ENCODE data around the gene PGM1. TPM values are rescaled to one million over a fixed set of nuclear protein-coding genes. Genes with fewer than 3 reads are reported as not detected.

PGM1 gene
- total RNA-seq, 1 donor from 2014 or later = 36.9 TPM

GRCh38 chr1:63547621-63548294 is 45.5 kb upstream of the PGM1 start:
- H3K4me1 Mint-ChIP-seq (ENCODE audit: low read depth, unreplicated experiment) = peaks cover 1% of the 10 kb centered on the region
- no peak for TF ChIP-seq CTCF (IDR thresholded peaks at IDR 0.05; ENCODE audit: insufficient read depth, low read depth, low read length)
- TF ChIP-seq EZH2 (IDR thresholded peaks at IDR 0.05; ENCODE audit: insufficient read depth, low read length) = no peak
- Histone ChIP-seq H3K4me1 (ENCODE audit: insufficient read depth, low read length) (no peaks in the 10 kb centered on the region), H3K27me3 (ENCODE audit: insufficient read depth, low read length) (no peaks in the 10 kb centered on the region), H3K9ac (ENCODE audit: low read length) (no peak overlapping the region), H3K4me3 (ENCODE audit: insufficient read depth, low read depth, low read length) (no peak overlapping the region), H3K9me3 (ENCODE audit: insufficient read depth, low read depth, low read length) (no peaks in the 10 kb centered on the region), H3K27ac (ENCODE audit: low read depth, low read length) (no peak overlapping the region), H2AFZ (ENCODE audit: low read depth, low read length) (no peak overlapping the region), H3K4me2 (ENCODE audit: low read length) (no peak overlapping the region), H4K20me1 (ENCODE audit: insufficient read depth, low read length) (no peaks in the 10 kb centered on the region), H3K79me2 (ENCODE audit: insufficient read depth, low read length) (no peaks in the 10 kb centered on the region), H3K36me3 (ENCODE audit: insufficient read depth, low read length) (no peaks in the 10 kb centered on the region)
- H3K4me3 Mint-ChIP-seq (ENCODE audit: unreplicated experiment) = no peak overlapping the region
- DNase-seq (ENCODE audit: low read depth) (peak; percentile 44), FAIRE-seq (no peak)
- no peaks in the 10 kb centered on the region for H3K27me3 Mint-ChIP-seq (ENCODE audit: low read depth, unreplicated experiment)
- H3K9me3 Mint-ChIP-seq (ENCODE audit: unreplicated experiment) = no peaks in the 10 kb centered on the region
- H3K36me3 Mint-ChIP-seq (ENCODE audit: low read depth, unreplicated experiment) = no peaks in the 10 kb centered on the region
- H3K27ac Mint-ChIP-seq (ENCODE audit: unreplicated experiment) = no peak overlapping the region

DNA sequence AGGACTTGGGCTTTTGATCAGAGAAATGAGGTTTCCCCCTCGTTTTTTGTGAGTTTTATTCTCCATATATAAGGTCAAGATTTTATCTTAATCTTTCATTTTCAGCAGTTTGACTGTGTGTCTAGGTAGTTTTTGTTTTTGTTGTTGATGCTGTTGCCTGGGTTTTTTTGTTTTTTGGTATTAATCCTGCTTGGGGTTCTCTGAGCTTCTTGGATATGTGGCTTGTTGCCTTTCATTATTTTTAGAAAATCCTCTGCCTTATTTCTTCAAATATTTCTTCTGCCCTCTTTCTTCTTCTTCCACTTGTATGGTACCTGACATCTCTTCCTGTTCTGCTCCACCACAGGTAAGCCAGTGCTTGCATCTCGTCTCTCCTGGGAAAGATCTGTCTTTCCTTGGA is 44.9 kb upstream of the PGM1 start:
- H3K4me3 Mint-ChIP-seq (ENCODE audit: unreplicated experiment) = no peak overlapping the region
- Histone ChIP-seq H3K27me3 (ENCODE audit: insufficient read depth, low read length) (no peaks in the 10 kb centered on the region), H2AFZ (ENCODE audit: low read depth, low read length) (no peak overlapping the region), H3K27ac (ENCODE audit: low read depth, low read length) (no peak overlapping the region), H3K79me2 (ENCODE audit: insufficient read depth, low read length) (no peaks in the 10 kb centered on the region), H3K9ac (ENCODE audit: low read length) (no peak overlapping the region), H3K4me2 (ENCODE audit: low read length) (no peak overlapping the region), H3K36me3 (ENCODE audit: insufficient read depth, low read length) (no peaks in the 10 kb centered on the region), H3K9me3 (ENCODE audit: insufficient read depth, low read depth, low read length) (no peaks in the 10 kb centered on the region), H4K20me1 (ENCODE audit: insufficient read depth, low read length) (no peaks in the 10 kb centered on the region), H3K4me3 (ENCODE audit: insufficient read depth, low read depth, low read length) (no peak overlapping the region), H3K4me1 (ENCODE audit: insufficient read depth, low read length) (no peaks in the 10 kb centered on the region)
- TF ChIP-seq CTCF (IDR thresholded peaks at IDR 0.05; ENCODE audit: insufficient read depth, low read depth, low read length) = no peak
- no peak for TF ChIP-seq EZH2 (IDR thresholded peaks at IDR 0.05; ENCODE audit: insufficient read depth, low read length)
- DNase-seq (ENCODE audit: low read depth) (no peak), FAIRE-seq (no peak)
- H3K9me3 Mint-ChIP-seq (ENCODE audit: unreplicated experiment) = no peaks in the 10 kb centered on the region
- no peaks in the 10 kb centered on the region for H3K27me3 Mint-ChIP-seq (ENCODE audit: low read depth, unreplicated experiment)
- H3K36me3 Mint-ChIP-seq (ENCODE audit: low read depth, unreplicated experiment) = no peaks in the 10 kb centered on the region
- peaks cover 1% of the 10 kb centered on the region for H3K4me1 Mint-ChIP-seq (ENCODE audit: low read depth, unreplicated experiment)
- no peak overlapping the region for H3K27ac Mint-ChIP-seq (ENCODE audit: unreplicated experiment)

- H3K36me3 Mint-ChIP-seq (ENCODE audit: low read depth, unreplicated experiment) = no peaks in the 10 kb centered on the region
- Histone ChIP-seq H3K9ac (ENCODE audit: low read length) (no peak overlapping the region), H3K4me2 (ENCODE audit: low read length) (no peak overlapping the region), H3K79me2 (ENCODE audit: insufficient read depth, low read length) (no peaks in the 10 kb centered on the region), H4K20me1 (ENCODE audit: insufficient read depth, low read length) (no peaks in the 10 kb centered on the region), H3K9me3 (ENCODE audit: insufficient read depth, low read depth, low read length) (no peaks in the 10 kb centered on the region), H3K36me3 (ENCODE audit: insufficient read depth, low read length) (no peaks in the 10 kb centered on the region), H3K27ac (ENCODE audit: low read depth, low read length) (no peak overlapping the region), H2AFZ (ENCODE audit: low read depth, low read length) (no peak overlapping the region), H3K4me1 (ENCODE audit: insufficient read depth, low read length) (no peaks in the 10 kb centered on the region), H3K27me3 (ENCODE audit: insufficient read depth, low read length) (no peaks in the 10 kb centered on the region), H3K4me3 (ENCODE audit: insufficient read depth, low read depth, low read length) (no peak overlapping the region)
- no peak for DNase-seq (ENCODE audit: low read depth)
- no peak for FAIRE-seq
- no peak overlapping the region for H3K4me3 Mint-ChIP-seq (ENCODE audit: unreplicated experiment)
- no peaks in the 10 kb centered on the region for H3K27me3 Mint-ChIP-seq (ENCODE audit: low read depth, unreplicated experiment)
- no peak overlapping the region for H3K27ac Mint-ChIP-seq (ENCODE audit: unreplicated experiment)
- no peak for TF ChIP-seq CTCF (IDR thresholded peaks at IDR 0.05; ENCODE audit: insufficient read depth, low read depth, low read length)
- TF ChIP-seq EZH2 (IDR thresholded peaks at IDR 0.05; ENCODE audit: insufficient read depth, low read length) = no peak
- H3K9me3 Mint-ChIP-seq (ENCODE audit: unreplicated experiment) = no peaks in the 10 kb centered on the region
- H3K4me1 Mint-ChIP-seq (ENCODE audit: low read depth, unreplicated experiment) = peaks cover 1% of the 10 kb centered on the region
These were observed 44.3 kb upstream of the PGM1 start for GRCh38 chr1:63548877-63549276.
